GM23248 (cell line): Measurements from ENCODE around the gene SUMF1. TPM values are rescaled to one million over a fixed set of nuclear protein-coding genes. Genes with fewer than 3 reads are reported as not detected.

Experiments used
- DNase-seq: peaks from one replicate; pipeline ENCODE4 v3.0.0-alpha.2; 2015
- H2AFZ ChIP-seq: fragments of 200-600 bp; sonication (generic); 2 replicates; pipeline ENCODE4 v1.6.1; 2016; ENCODE audit warnings: antibody characterized with exemption
- H3F3A ChIP-seq: fragments of 200-600 bp; sonication (generic); 2 replicates; pipeline ENCODE4 v1.6.1; 2016; ENCODE audit warnings: mild to moderate bottlenecking, antibody characterized with exemption, mixed run types; ENCODE audit not compliant: insufficient read depth
- H3K27ac ChIP-seq: fragments of 200-600 bp; sonication (generic); 2 replicates; pipeline ENCODE4 v1.5.1; 2016; ENCODE audit warnings: mild to moderate bottlenecking
- H3K27me3 ChIP-seq: fragments of 200-600 bp; sonication (generic); replicated peaks from 2 replicates; pipeline ENCODE4 v1.6.1; 2016; ENCODE audit warnings: mild to moderate bottlenecking; ENCODE audit not compliant: insufficient read depth
- H3K36me3 ChIP-seq: fragments of 200-600 bp; sonication (generic); 2 replicates; pipeline ENCODE4 v1.6.1; 2016; ENCODE audit warnings: low read depth, mild to moderate bottlenecking
- H3K4me1 ChIP-seq: fragments of 200-600 bp; sonication (generic); 2 replicates; pipeline ENCODE4 v1.6.1; 2016; ENCODE audit warnings: mild to moderate bottlenecking; ENCODE audit not compliant: insufficient read depth
- H3K4me2 ChIP-seq: fragments of 200-600 bp; sonication (generic); one replicate; pipeline ENCODE4 v1.6.1; 2016; ENCODE audit warnings: mild to moderate bottlenecking; ENCODE audit not compliant: unreplicated experiment
- H3K4me3 ChIP-seq: fragments of 200-600 bp; sonication (generic); 2 replicates; pipeline ENCODE4 v1.5.1; 2016; ENCODE audit warnings: mild to moderate bottlenecking
- H3K79me2 ChIP-seq: fragments of 200-600 bp; sonication (generic); 2 replicates; pipeline ENCODE4 v1.6.1; 2016; ENCODE audit warnings: mild to moderate bottlenecking; ENCODE audit not compliant: insufficient read depth
- H3K9ac ChIP-seq: fragments of 200-600 bp; sonication (generic); 2 replicates; pipeline ENCODE4 v1.6.1; 2016; ENCODE audit warnings: mild to moderate bottlenecking
- H3K9me2 ChIP-seq: fragments of 200-600 bp; sonication (generic); 2 replicates; pipeline ENCODE4 v1.6.1; 2016; ENCODE audit warnings: mixed run types, mild to moderate bottlenecking, moderate library complexity; ENCODE audit not compliant: insufficient read depth
- H3K9me3 ChIP-seq: fragments of 200-600 bp; sonication (generic); one replicate; pipeline ENCODE4 v1.6.1; 2017; ENCODE audit warnings: low read depth
- H4K20me1 ChIP-seq: fragments of 200-600 bp; sonication (generic); 2 replicates; pipeline ENCODE4 v1.6.0; 2016; ENCODE audit not compliant: insufficient read depth
- EZH2 ChIP-seq: fragments of 200-600 bp; sonication (generic); IDR thresholded peaks from 2 replicates; pipeline ENCODE4 v1.6.1; 2018; ENCODE audit warnings: antibody characterized with exemption, mild to moderate bottlenecking; ENCODE audit not compliant: insufficient read depth, poor library complexity, severe bottlenecking
- EZH2phosphoT487 ChIP-seq: fragments of 200-600 bp; sonication (generic); IDR thresholded peaks from 2 replicates; pipeline ENCODE4 v1.6.1; 2018; ENCODE audit warnings: antibody characterized with exemption, moderate library complexity, mild to moderate bottlenecking, low read depth; ENCODE audit not compliant: insufficient read depth
- WGBS, 2 experiments: methylation state at CpG; one replicate each; pipeline ENCODE4 v1.1.6; 2015 to 2017; ENCODE audit warnings: low lambda C conversion rate in 2 of 2, low coverage in 1 of 2; ENCODE audit errors: missing lambda C conversion rate in 2 of 2; 5-methylcytosine and 5-hydroxymethylcytosine counted together
- in situ Hi-C: fragments of 300-500 bp; cut with MboI; formaldehyde crosslinking; loops from 2 replicates; pipeline ENCODE4 v1.15.0; 2020
- polyA plus RNA-seq: library from polyadenylated mRNA; unstranded; fragments of >200 nt; fragmentation: Nextera tagmentation; extraction: Ambion mirVana; gene quantifications from 2 replicates; pipeline ENCODE4 v1.2.1, GENCODE V29; 2016
- total RNA-seq: library from RNA; depleted of rRNA; stranded (reverse); fragments of >200 nt; shearing (Covaris generic); gene quantifications from 2 replicates; pipeline ENCODE4 v1.2.3, GENCODE V29; 2014

Gene SUMF1
- total and polyA plus RNA-seq, 2 experiments from 2014 or later, result 55.3 to 88.1 TPM

DNA sequence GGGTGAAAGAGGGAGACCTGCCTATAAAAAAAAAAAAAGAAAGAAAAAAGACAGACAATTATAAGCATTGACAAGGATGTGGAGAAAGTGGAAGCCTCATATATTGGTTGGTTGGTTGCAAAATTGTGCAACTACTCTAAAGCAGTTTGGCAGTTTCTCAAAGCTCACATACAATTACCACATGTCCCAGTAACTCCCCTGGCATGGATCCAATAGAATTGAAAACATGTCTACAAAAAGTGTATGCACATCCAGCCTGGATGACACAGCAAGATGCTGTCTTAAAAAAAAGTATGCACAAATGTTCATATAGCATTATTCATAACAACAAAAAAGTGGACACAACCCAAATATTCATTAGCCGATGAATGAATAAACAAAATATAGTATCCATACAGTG, 144.4 kb downstream of the SUMF1 start:
- Histone ChIP-seq H3K9me2 (no peaks in the 10 kb centered on the region), H3F3A (peaks cover 17% of the 10 kb centered on the region), H3K27ac (peak overlapping the region; percentile 54; the same call in 1 of the 2 replicates), H3K27me3 (no peaks in the 10 kb centered on the region), H3K9ac (no peak overlapping the region), H3K4me3 (no peak overlapping the region), H4K20me1 (no peaks in the 10 kb centered on the region), H3K79me2 (no peaks in the 10 kb centered on the region), H3K4me1 (peaks cover 15% of the 10 kb centered on the region), H2AFZ (no peak overlapping the region), H3K4me2 (no peak overlapping the region), H3K9me3 (no peaks in the 10 kb centered on the region), H3K36me3 (no peaks in the 10 kb centered on the region)
- TF ChIP-seq EZH2phosphoT487, result no peak
- TF ChIP-seq EZH2, result no peak
- peak; percentile 86 for DNase-seq
- 4 to 5% methylated on average over 1 of the region's 1 CpG for WGBS, 2 experiments
- in situ Hi-C loops, result no loop called here

DNA sequence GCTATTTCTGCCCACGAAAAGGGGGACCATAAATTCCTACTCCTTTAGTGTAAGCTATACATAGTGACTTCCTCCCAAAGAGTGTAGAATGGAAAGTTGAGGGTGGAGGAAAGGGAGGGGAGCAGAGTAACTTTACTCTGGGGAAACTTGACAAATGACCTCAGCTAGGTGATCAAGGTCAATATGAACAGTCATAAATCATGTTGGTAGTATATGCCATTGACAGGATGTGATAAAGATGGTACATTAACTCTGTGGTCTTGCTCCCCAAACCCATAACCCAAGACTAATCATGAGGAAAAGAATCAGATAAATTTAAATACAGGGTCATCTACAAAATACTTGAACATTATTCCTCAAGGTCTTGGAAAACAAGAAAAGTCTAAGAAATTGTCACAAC, 145.3 kb downstream of the SUMF1 start:
- Histone ChIP-seq H3K79me2 (no peaks in the 10 kb centered on the region), H3K36me3 (no peaks in the 10 kb centered on the region), H3K9ac (no peak overlapping the region), H4K20me1 (no peaks in the 10 kb centered on the region), H3K27ac (no peak overlapping the region), H3K4me3 (no peak overlapping the region), H3K4me2 (no peak overlapping the region), H2AFZ (no peak overlapping the region), H3K9me3 (no peaks in the 10 kb centered on the region), H3K4me1 (peaks cover 15% of the 10 kb centered on the region), H3K27me3 (no peaks in the 10 kb centered on the region), H3K9me2 (no peaks in the 10 kb centered on the region), H3F3A (peaks cover 17% of the 10 kb centered on the region)
- WGBS, 2 experiments, result 92 to 95% methylated on average over 1 of the region's 1 CpG
- TF ChIP-seq EZH2 (no peak), EZH2phosphoT487 (no peak)
- DNase-seq, result no peak
- in situ Hi-C loops, result no loop called here

DNA sequence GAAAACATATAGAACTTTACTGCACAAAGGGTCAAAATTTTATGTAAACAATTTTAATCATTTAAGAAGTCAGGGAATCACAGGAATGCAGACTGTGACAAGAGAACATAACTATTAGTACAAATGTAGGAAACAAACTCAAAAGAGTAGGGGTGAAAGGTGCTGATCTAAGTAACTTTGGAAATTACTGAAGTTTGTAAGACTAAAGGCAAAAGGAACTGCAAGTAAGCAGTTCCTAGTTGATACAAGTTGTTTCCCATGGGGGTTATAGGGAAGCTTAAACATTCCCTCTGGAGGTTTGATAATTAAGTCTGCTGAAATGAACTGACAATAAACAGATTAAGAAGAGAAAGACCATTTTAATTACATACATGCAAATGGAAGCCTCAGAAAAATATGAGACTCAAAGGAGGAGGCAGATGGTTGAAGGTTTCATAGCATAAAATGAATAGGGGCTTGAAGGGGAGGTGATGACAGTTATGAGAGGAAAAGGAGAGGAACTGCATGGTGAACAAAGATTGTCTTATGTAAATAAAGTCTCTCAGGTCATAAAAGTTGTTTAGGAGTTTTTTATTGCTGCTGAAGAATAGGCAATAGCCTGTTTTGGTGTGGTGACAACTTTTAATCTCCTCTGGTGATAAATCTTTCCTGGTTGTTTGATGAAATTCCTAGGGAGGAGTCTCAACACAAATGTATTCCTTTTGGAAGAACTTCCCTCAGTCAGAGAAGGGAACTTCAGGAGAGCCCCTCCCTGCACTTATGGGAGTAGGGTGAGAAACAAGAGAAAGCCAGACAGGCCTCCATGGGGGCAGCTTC, 146.8 kb downstream of the SUMF1 start:
- H3K36me3 ChIP-seq, result no peaks in the 10 kb centered on the region
- peaks cover 17% of the 10 kb centered on the region for H3F3A ChIP-seq
- H3K27ac ChIP-seq, result no peak overlapping the region
- no peaks in the 10 kb centered on the region for H3K79me2 ChIP-seq
- H4K20me1 ChIP-seq, result no peaks in the 10 kb centered on the region
- no peaks in the 10 kb centered on the region for H3K9me3 ChIP-seq
- in situ Hi-C loops, result no loop called here
- H2AFZ ChIP-seq, result no peak overlapping the region
- no peak overlapping the region for H3K4me3 ChIP-seq
- DNase-seq, result no peak
- peaks cover 15% of the 10 kb centered on the region for H3K4me1 ChIP-seq
- H3K9ac ChIP-seq, result no peak overlapping the region
- TF ChIP-seq EZH2 (no peak), EZH2phosphoT487 (no peak)
- no peaks in the 10 kb centered on the region for H3K27me3 ChIP-seq
- H3K4me2 ChIP-seq, result no peak overlapping the region
- no peaks in the 10 kb centered on the region for H3K9me2 ChIP-seq

DNA sequence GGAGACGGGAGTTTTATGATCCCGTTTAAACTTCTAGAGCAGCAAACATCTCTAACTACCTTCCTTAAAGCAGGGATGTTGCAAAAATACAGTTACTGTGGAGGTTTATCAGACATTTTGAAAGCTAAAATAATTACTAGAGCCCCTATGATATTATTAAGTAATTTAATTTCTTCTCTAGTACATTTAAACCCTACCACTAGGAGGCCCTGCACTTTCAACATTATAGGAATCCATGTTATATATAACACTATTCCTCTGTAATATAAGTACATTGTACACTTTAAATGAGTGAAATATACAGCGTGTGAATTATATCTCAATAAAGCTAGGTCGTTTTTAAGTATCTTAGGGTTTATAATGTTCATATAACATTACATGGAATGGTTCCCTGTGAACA, 152.4 kb downstream of the SUMF1 start:
- H4K20me1 ChIP-seq, result no peaks in the 10 kb centered on the region
- no peaks in the 10 kb centered on the region for H3K79me2 ChIP-seq
- H3K27me3 ChIP-seq, result no peaks in the 10 kb centered on the region
- no peaks in the 10 kb centered on the region for H3K9me2 ChIP-seq
- no peaks in the 10 kb centered on the region for H3F3A ChIP-seq
- no peaks in the 10 kb centered on the region for H3K4me1 ChIP-seq
- WGBS, 2 experiments, result 56 to 58% methylated on average over 4 of the region's 4 CpGs
- in situ Hi-C loops, result no loop called here
- H3K4me2 ChIP-seq, result no peak overlapping the region
- no peaks in the 10 kb centered on the region for H3K36me3 ChIP-seq
- no peak overlapping the region for H3K9ac ChIP-seq
- no peaks in the 10 kb centered on the region for H3K9me3 ChIP-seq
- no peak overlapping the region for H3K4me3 ChIP-seq
- no peak overlapping the region for H3K27ac ChIP-seq
- TF ChIP-seq EZH2phosphoT487, result no peak
- no peak for TF ChIP-seq EZH2
- H2AFZ ChIP-seq, result no peak overlapping the region
- DNase-seq, result peak; percentile 24
